NCI-H345 (cell line): ENCODE measurements around the gene BRI3.

Source experiments
- DNase-seq: peaks from one replicate; lab custom pipeline; 2025; lab: John Stamatoyannopoulos, UW

The BRI3 gene

DNA sequence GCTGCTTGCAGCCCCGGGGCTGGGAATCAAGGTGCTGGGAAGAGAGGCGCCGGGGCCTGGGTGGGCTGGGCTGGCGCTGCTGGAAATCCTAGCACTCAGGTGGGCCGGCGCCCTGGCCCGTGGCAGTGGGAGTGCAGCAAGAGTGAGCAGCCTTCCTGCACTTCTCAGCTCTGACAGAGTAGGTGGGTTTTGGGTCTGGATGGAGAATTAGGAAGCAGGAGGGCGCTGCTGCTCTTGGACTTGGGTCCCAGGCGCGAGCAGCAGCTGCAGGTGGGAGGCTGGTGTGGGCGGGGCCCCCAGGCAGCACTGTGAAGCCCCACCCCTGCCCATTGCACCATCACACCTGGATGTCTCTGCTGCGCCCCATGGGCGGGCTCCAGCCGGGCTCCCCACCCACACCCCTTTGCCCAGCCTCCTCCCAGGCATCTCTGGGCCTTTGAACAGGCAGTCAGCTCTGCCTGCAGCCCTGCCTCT, 6.0 kb downstream of the BRI3 start:
- peak; percentile 70 for DNase-seq

DNA sequence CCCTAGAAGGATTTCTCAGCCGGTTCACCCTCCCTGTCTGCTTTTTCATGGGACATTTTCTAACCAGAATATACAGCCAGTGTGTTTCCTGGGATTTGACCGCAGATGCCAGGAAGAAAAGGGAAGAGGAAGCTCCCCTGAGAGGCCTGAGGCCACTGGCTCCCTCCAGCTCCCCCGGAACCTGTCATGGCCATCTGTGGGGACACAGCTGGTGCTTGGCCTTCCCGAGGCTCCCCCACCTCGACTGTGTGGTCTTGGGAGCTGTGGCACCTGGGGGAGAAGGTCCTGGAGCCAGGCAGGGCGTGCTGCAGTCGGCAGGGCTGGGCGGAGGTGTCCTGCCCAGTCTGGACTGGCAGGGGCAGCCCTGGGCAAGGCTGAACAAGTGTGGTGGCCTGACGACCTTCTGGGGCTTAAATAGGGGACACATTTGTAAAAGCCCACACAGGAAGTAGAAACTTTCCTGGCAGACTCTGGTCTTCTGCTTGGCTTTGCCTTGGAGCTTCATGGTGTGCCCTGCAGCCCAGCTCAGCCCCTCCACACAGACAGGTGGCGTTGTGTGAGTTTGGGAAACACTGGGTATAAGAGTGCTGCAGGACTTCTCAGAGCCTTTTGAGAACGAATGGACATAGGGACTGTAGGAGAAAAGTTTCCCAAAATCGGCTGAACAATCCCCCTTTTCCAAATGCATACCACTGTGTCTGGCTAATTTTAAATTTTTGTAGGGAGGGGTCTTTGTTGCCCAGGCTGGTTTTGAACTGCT, 6.8 kb downstream of the BRI3 start:
- no peak for DNase-seq

DNA sequence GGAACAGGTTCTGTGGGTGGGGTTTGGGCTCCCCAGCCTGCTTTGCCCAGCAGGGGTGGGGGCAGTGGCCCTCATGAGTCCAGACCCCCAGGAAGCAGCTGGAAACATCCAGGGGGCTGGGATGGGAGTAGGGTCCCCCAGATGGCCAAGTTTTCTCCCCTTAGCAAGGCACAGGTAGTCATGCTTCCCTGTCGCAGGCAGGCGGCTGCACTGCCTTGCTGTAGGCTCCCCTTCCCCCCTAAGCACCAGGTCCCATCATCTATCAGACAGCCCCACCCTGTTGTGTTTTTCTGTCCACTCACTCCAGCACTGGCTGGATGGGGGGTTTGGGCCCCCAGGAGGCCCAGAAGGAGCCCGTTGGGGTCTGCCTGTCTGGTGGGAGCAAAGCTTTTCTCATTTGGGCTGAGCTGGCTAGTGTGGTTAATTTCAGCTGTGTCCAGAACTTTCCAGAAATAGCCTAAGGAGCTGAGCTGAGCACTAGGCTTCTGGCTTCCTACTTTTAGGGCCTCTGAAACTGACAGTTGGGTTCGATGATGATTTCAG, 7.9 kb downstream of the BRI3 start:
- no peak for DNase-seq

DNA sequence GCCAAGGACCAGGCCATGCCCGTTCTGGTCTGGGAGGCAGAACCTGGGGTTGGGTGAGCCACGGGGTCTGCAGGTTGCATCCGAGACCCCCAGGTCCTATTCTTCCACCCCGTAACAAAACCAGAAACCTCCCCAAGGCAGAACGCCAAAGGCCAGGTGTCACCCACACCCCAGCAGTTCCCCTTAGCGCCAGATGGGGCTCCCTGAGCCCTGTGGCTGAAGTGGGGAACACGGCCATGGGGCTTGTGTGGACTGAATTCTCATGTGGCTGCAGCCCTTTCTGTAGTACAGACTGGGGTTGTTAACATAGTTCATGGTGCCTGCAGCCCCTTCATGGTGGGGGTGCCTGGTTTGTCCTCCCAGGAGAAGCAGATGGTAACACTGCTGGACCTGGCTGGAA, 10.2 kb downstream of the BRI3 start:
- no peak for DNase-seq

DNA sequence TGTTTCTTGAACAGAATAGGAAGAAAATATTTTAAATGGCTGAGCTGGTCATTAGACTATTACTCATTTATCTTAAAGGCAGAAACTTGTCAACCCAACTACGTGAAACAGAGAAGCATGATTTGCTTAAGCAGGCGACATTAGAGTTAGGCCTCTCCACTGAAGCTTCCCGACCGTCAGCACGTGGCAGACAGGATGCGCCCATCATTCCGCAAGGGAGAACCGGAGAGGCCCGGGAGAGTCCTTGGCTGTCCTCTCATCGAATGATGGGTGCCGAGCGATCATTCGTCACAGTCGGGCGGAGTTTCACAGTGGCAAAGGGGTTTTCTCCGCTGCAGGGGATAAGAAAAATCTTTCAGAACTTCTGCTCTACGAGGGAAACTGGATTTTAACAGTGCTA, 11.8 kb downstream of the BRI3 start:
- no peak for DNase-seq

DNA sequence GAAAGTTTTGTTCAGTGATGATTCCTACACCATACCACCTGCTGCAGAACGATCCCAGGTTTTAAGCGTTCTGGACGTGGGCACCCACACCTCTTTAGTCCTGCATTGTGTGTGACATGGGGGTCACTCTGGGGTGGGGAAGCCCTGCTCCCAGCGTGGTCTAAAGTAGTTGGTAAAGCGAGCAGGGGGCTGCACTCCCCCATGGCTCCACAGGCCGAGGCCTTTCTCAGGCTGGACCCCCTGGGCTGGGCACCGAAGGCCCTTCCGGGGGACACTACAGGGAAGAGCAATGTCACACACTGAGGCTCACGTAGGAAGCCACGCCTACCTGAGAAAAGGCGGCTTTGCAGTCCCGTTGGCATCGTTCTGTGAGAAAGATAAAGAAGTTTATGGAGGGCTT, 12.3 kb downstream of the BRI3 start:
- no peak for DNase-seq

DNA sequence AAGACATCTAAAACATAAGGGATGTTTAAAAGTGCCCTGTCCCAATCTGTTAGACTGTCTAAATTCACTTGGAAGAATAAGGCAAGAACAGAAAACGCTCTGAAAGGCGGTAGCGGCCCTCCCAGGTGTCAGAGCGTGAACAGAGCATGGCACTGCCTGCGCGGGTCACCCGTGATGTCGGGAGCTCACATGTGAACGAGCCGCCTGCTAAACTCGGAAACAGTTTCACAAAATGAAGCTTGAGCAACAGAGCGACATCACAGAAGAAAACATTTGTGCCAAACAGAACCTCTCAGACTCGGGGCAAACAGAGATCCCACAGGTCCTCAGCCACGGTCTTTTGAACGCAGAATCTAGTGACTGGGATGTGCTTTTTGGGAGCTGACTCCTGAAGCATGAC, 12.8 kb downstream of the BRI3 start:
- no peak for DNase-seq

DNA sequence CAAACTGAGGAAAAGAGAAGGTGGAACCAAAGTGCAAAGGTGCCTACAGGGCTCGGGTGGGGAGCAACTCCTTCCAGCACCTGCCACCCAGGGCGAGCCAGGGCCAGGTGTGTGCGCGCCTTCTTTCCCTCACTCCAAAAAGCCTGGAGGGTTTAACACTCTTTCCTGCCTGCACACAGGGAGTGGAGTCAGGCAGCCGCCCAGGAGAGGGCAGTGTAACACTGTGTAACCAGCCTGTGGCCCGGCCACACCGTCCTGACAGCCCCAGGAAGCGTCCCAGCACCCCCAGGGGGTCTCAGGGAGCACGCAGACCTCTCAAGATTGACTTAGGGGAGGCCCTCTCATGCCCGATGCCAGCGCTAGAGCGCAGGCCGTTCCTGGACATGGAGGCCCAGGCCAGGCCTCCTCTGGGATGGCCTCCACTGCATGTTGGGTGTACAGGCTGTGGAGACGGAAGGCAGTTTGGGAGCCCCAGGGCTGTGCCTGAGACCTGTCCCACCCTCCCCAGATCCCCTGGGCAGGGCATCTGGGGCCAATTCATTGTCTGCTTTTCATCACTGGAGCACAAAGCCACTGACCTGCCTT, 13.4 kb downstream of the BRI3 start:
- DNase-seq, result peak; percentile 83

DNA sequence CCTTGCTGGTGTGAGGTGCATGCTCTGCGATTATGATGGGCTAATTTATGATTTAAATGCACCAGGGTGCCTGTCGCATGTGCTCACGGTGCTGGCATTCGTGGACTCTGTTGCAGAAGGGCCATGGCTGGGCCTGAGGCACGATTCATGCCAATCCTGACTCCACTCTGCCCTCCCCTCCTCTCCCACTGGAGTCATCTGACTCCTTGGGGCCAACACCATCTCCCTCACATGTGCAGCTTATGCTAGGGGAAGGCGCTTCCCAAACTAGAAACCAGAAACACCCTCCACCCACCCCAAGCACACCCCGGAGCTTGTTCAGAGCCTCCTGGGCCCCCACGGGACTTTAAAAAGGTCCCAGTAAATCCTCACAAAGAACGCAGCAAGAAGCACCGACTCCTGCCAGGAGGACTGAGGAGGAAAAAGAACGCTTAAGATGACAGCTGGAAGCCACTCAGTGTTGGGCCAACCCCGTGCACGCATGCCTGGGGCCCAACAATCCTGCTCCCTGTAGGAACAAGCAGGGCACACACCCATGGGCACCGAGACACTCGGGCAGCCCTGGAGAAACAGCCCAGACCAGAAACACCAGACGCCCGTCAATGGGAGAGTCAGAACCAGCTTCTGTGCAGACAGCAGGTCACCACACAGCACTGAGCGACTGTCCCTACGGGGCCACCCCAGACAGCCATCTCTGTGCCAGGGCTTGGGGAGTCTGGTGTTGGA, 14.1 kb downstream of the BRI3 start:
- DNase-seq, result no peak

DNA sequence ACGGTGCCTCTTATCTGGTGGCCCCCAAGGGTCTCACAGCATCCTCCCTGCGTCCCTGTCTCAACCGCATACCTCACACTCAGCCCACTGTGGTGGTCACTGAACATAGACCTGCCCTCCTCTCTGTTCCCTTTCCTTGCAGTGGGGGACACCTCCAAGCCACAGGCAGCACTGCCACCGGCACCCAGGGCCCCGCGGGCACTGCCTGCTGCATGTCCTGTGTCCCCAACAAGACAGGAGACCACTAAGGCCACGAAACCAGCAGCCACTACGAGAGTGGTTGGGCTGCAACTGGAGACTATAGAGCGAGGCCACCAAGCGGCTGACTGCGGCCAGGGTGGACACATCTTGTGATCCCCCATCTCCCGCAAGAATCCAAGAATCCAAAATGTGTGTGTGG, 15.3 kb downstream of the BRI3 start:
- no peak for DNase-seq

DNA sequence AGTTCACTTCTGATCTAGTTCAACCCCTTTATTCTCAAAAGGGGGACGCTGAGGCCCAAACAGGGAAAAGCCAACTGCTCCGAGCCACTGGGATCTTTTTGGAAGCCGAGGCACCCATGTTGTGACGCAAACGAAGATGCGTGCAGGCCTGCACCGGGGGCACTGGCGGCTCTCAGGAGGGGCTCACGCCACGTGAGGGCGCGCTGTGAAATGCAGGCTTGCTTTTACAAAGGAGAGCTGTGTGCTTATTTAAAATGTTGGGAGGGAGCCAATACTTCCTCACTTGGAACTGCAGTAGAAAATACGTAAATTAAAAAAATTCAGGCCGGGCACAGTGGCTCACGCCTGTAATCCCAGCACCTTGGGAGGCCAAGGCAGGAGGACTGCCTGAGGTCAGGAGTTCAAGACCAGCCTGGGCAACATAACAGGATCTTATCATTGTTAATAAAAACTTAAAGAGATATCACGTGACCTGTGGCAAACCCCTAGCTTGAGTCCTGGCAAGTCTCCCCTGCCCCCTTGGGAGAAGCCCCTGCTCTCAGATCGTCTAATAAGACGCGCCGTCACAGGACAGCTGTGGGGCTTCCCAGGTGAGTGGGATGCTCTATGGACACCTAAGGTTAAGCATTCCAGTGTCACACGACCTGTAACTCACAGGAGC, 16.3 kb downstream of the BRI3 start:
- DNase-seq, result no peak

DNA sequence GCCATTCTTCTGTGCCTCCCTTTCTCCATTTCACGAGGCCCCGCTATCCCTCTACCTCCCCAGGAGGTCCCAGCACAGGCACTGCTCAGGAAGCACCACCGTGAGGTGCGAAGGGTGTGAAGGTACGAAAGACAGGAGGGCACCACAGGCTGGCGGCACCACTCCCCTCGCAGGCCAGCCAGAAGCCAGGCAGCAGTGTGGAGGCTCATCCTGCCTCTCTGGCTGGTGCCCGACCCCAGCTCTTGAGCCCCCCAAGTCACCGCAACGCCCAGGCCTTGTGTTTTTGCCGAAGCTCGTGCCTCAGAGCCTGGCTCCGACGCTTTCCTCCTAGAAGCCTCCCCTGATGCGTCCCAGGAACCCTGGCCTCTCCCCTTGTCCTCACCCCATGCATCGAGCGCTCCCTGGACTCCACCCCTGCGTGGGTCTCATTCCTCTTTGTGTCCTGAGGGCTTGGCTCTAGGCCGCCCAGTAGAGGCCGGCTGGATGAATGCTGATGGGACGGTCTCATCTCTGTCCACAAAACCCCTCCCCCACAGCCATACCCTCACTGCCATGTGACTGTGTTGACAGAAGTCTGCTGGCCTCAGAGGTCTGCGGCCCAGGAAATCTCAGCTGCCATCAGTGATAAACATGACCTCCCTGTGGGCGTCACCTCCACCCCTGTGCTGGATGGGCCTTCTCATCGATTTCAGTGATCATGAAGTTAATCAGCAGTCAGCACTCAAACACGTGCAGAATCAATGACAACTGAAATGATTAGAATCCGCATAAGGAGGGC, 19.3 kb downstream of the BRI3 start:
- DNase-seq, result no peak

DNA sequence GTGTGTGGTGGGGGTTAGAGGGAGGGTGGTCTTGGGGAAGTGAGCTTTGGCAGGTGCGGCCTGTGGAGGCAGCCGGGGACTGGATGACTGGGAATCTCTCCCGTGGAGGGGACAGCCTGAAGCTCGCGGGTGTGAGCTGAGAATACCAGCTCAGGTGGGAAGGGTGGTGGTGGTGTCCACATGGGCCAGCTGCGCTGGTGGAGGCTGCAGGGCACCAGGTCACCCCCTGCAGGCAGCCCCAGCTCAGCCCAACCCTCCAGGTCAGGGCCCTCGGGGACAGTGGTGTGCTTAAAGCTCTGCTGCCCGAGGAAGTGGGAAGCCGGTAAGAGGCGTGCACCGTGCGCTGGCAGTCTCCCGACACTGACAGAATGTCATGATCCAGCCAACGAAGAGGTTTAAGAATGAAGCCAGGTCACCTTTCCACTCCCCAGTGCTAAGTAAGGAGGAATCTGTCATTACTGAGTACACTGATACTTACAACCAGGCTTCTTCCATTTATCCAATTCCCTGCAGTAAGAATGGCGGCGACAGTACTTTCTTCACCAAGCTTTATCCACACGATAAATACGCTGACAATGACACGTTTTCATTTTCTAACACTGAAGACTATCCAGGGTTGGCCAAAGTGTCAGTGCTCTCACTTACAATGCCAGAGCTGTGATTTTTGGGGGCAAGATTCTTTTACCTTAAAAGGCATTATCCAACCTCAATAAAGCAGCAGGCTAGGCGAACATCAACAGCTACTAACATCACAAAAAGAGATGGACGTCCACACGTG, 20.4 kb downstream of the BRI3 start:
- no peak for DNase-seq

DNA sequence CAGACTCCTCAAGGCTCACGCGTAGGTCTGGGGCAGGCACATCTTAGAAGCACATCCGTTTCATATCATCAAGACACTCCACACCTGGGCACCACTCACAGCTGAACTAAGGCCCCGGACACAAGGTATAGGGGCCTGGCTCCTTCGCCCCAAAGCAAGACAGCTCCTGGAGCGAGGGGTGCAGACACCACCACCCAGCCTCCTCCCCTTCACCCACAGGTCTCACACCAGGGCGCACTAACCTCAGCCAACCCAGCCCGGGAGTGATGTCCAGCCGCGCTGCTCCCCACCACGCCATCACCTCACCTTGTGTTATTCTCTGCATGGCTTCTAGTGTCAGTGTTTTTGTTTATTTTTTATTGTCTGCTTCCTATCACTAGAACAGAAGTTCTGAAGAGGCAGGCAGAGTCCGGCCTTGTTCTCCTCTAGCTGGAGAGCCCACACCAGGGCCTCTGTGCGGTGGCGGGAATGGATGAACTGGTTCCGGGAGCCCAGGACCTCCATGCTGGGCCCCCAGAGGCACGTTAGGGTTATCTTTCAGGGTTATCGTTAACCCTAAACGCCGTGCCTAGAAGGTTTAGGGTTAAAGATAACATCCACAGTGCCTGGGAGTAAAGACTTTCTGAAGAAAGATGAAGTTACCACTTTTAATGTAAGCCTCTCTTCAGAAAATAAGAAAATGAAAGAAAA, 21.8 kb downstream of the BRI3 start:
- DNase-seq, result no peak

DNA sequence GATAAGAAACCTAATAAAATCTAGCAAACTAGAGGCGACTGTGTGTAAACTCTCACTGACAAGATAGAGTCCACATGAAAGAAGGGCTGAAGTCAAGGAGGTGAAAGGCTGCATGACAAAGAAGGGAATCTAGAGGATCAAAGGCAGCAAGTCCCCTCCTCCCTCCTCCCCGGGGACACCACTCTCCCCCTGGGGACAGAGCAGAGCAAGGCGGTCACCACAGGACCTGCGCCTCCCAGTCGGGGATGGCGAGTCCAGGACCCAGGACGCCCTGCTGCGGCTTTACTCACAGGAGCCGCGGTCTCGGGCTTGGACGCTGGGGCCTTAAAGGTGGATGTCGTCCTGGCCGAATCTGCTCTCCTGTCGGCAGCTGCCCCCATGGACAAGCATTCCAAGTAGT, 22.4 kb downstream of the BRI3 start:
- no peak for DNase-seq

DNA sequence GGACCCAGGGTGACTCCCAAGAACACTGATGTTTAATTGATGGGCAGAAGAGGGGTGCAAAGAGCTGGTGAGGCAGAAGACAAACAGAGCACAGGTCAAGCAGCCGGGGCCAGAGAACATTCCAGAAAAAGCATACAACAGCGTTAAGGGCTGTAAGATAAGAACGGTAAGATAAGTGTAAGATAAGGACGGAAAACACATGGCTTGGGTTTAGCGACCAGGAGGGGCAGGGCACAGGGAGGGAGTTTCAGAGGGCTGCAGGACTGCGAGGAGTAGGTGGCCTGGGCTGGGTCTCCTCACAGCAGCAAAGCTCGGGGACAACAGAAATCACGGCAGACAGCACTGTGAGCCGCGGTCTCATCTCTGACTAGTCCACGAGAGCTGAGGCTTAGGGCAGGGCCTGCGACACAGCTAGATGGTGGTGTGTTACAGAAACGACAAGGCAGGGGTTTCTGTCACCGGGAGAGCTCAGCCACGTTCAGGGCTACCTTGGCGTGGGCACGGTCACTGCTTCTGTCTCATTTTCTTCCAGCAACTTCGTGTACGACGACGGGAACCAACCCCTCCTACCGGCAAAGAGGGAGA, 24.6 kb downstream of the BRI3 start:
- no peak for DNase-seq

DNA sequence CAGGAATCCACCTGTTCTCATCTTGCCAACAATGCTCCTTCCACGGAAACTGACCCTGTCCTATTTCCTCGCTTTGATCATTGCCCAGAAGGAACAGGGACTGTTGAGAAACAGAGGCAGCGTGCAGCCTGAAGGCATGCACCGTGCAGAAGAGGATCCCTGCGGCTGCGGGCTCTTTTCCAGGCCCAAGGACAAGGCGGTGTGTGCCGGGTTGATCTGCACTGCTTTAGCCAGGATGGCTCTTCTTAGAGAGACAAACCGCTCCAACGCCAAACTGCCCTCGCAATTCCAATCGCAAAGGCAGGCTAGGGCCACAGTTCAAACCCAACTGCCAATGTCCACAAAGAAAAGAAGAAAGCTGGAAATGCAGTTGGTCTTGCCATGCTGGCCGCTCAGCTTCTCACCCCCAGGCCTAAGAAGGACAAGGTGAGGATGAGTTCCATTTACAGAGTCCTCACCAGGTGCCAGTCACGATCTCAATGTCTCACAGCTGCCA, 26.5 kb downstream of the BRI3 start:
- no peak for DNase-seq

DNA sequence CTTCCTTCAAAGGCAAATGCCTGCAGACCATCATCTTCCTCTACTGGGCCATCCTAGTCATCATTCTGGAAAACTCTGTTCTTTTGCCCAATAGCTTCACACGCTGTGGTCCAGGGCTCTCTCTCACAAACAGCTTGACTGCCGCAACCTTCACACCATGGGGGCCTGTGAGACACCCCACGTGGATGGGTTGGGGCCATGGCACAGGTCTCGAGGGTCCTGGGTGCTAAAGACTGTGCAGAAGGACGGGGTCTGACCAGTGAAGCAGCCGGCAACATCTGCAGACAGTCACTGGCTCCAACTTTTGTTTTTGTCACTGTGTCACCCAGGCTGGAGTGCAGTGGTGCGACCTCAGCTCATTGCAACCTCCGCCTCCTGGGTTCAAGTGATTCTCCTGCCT, 28.1 kb downstream of the BRI3 start:
- no peak for DNase-seq

DNA sequence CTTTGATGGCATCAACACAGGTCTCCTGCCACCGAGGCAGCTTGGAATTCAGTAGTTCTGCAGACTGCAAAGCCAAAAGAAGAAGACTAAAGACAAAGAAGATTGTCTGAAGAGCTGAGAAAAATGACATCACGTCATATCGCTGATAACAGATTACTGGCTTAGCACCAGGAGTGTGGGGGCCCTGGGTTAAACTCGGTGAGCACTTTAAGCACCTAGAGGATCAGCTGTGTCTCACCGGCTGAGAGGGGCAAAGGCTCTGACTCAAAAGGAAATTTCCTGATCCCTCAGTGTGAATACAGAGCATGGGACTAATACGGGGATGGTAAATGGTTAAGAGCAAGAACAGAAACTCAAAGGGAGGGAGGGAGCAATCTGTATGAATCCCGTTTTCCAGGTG, 30.7 kb downstream of the BRI3 start:
- DNase-seq, result no peak

DNA sequence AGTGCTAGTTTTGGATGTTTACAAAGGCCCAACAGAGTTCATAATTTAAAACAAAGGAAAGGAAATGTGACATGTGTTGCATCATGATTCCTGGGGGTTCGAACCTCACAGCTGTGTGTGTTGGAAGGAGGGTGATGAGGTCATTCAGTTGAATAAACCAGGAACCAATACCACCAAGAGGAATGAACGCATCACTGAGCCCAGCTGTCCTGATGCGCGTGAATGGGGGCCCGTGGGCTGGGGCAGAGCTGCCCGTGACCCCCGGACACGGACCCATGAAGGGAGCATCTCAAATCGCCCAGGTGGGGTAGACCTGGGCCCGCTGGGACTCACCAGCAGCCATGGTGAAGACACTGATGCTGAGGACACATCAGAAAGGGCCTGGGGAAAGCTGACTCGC, 33.0 kb downstream of the BRI3 start:
- DNase-seq, result no peak
